ENCODE results near the gene MAPRE2.
A peak's percentile ranks its signal among the peaks of the same experiment; 100 is the strongest.
"Not testable (repeated sequence)": the region's sequence is repeated elsewhere in the genome, so short reads cannot be mapped to it uniquely, and the experiment has no call there.

The MAPRE2 gene

DNA sequence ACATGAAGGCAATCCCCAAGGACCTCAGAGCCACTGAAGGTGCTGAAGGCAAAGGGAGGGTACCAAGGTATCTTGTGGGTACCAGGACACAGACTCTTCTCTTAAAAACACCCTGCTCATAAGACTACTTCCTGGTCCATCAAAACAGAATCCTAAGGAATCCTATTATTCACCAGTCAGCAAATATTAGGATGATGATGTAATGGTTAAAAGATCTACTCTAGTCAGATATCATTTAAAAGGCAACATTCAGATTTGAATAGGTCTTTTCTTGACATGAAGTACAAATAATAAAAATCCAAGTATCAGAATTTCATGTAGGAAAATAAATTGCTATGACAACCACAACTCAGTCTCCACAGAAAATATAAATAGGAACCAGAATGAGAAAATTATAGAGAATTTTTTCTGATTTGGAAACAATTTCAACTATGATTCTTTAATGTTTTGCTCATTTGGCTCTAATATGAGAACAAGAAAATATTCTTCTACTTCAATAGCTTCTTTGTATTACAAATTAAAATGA is 121.9 kb downstream of the MAPRE2 start:
- H3K36me3 Mint-ChIP-seq (ENCODE audit: low read depth) = no peaks in the 10 kb centered on the region
- ATAC-seq (no peak), DNase-seq (no peak)
- no peak overlapping the region for H3K27ac Mint-ChIP-seq
- H3K4me1 Mint-ChIP-seq = peaks cover 18% of the 10 kb centered on the region
- H3K9me3 Mint-ChIP-seq = no peaks in the 10 kb centered on the region
- H3K4me3 Mint-ChIP-seq = no peak overlapping the region
- peaks cover 2% of the 10 kb centered on the region for H3K27me3 Mint-ChIP-seq

DNA sequence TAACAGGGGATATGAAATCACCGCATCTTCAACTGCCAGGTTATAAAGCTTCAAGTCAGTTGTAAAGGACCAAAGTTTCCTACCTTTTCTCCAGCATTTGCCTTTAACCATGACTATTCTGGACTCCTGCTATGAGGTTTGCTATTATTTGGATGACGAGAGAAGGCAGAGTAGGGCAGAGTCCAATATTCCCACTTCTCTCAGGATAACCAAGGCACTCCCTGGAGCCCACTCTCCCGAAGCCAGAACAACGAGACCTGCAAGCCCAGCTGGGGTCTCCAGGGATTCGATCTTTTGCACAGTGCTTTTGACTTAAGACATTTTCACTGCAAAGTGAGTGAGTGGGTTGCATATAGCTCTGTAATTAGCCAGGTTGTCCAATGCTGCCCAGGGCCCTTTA is 122.5 kb downstream of the MAPRE2 start:
- DNase-seq (no peak), ATAC-seq (no peak)
- Mint-ChIP-seq H3K27me3 (peaks cover 2% of the 10 kb centered on the region), H3K9me3 (no peaks in the 10 kb centered on the region), H3K36me3 (ENCODE audit: low read depth) (no peaks in the 10 kb centered on the region), H3K27ac (no peak overlapping the region), H3K4me1 (peaks cover 13% of the 10 kb centered on the region), H3K4me3 (no peak overlapping the region)

DNA sequence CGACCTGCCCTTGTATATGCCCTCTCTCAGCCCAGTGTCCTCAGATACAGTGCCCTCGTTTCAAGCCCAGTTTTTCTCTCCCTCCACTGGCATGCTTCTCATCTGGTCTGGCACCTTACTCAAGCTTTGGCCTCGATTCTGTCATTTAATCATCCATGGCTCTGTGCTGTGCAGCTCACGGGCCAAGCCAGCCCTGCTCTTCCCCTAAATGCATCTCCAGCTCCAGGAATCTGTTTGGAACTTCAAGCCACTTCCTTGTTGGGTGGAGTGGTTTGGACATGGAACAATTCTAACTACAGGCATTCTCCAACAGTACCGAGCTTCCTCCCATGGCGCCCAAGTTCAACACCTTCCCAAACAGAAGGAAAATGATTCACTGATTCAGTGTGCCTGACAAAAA is 122.9 kb downstream of the MAPRE2 start:
- no peak for ATAC-seq
- peaks cover 2% of the 10 kb centered on the region for H3K27me3 Mint-ChIP-seq
- no peak overlapping the region for H3K4me3 Mint-ChIP-seq
- no peaks in the 10 kb centered on the region for H3K36me3 Mint-ChIP-seq (ENCODE audit: low read depth)
- H3K4me1 Mint-ChIP-seq = peaks cover 8% of the 10 kb centered on the region
- no peaks in the 10 kb centered on the region for H3K9me3 Mint-ChIP-seq
- H3K27ac Mint-ChIP-seq = no peak overlapping the region
- no peak for DNase-seq

DNA sequence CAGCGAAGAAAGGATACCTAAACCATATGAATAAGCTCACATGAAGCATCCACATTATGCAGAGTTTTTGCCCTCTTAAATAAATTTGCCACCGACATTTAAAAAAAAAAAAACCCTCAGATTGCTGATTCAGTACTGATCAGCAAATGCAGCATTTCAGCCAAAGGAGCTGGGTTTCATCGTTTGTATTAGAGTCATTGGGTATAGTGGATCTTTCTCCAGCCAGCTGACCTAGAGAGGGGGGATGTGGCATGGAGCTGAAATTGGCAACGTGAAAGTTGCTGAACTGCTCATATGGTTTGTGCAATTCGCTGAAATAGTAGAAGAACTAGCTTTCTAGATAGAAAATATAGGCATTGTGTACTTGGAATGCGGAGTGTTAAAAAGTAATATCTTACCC is 126.1 kb downstream of the MAPRE2 start:
- peaks cover under 1% of the 10 kb centered on the region for H3K27me3 Mint-ChIP-seq
- ATAC-seq = no peak

DNA sequence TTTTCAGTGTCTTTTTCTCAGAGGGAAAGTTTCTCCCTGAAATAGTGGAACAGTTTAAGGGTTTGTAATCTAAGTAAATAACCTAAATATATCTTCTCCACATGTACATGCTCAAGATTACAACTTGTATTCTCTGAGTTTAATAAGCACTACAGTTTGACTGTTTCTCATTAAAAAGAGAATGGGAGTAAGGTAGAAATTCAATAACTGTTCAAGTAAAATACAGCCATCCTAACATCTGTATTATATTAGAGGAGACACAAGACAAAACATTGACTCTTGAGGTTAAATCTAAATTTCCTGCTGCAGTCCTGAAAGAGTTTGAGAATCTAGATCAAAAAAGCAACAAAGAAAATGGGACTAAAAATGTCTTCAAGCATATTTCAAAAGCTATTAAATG is 126.6 kb downstream of the MAPRE2 start:
- no peak for ATAC-seq
- DNase-seq = no peak
- no peaks in the 10 kb centered on the region for H3K36me3 Mint-ChIP-seq (ENCODE audit: low read depth)
- peaks cover 22% of the 10 kb centered on the region for H3K4me1 Mint-ChIP-seq
- no peak overlapping the region for H3K4me3 Mint-ChIP-seq
- no peaks in the 10 kb centered on the region for H3K9me3 Mint-ChIP-seq
- H3K27me3 Mint-ChIP-seq = no peaks in the 10 kb centered on the region
- H3K27ac Mint-ChIP-seq = no peak overlapping the region

More for the DNA sequence above, 126.1 kb downstream of the MAPRE2 start:
- Mint-ChIP-seq H3K9me3 (no peaks in the 10 kb centered on the region), H3K27ac (no peak overlapping the region), H3K36me3 (ENCODE audit: low read depth) (no peaks in the 10 kb centered on the region), H3K4me1 (peaks cover 19% of the 10 kb centered on the region), H3K4me3 (no peak overlapping the region)
- DNase-seq = no peak

DNA sequence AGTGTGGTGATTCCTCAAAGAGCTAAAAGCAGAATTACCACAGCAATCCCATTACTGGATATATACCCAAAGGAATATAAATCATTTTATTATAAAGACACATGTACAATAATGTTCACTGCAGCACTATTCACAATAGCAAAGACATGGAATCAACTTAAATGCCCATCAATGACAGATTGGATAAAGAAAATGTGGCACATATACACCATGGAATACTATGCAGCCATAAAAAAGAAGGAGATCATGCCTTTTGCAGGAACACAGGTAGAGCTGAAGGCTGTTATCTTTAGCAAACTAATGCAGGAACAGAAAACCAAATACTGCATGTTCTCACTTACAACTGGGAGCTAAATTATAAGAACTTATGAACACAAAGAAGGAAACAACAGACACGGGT is 129.1 kb downstream of the MAPRE2 start:
- not testable (repeated sequence) for H3K9me3 Mint-ChIP-seq; H3K27ac Mint-ChIP-seq; H3K27me3 Mint-ChIP-seq; H3K36me3 Mint-ChIP-seq (ENCODE audit: low read depth); DNase-seq; H3K4me3 Mint-ChIP-seq; ATAC-seq
- H3K4me1 Mint-ChIP-seq = peaks cover 32% of the 10 kb centered on the region

DNA sequence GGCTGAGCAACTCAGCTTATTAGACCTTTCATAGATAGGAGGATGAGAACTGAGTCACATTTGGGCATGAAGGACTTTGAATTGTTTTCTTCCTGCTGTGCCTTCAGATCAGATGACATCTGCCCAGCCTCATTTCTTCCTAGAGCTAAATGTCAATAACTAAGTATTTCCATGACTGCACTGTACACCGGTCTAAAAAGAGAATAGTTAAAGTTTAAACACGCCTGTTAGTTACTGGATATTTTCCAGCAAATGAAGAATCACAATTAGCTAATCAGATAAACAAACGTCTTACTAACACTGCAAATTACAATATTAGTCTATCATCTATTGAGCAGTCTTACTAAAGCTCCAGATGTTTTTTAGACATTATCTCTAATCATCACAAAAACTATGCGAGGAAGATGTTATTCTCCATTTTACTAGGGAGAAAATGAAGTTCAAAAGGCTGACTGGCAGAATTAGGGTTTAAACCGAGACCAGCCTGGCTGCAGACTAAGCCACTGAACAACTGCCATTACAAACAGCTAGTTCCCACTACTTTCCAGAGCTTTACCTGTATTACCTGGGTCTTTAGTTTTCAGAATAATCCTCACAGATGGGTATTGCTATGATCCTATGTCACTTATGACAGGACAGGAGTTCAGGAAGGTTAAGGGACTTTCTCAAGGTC is 130.2 kb downstream of the MAPRE2 start:
- peak; percentile 94 for ATAC-seq
- Mint-ChIP-seq H3K36me3 (ENCODE audit: low read depth) (no peaks in the 10 kb centered on the region), H3K9me3 (no peaks in the 10 kb centered on the region), H3K4me3 (no peak overlapping the region), H3K4me1 (peaks cover 32% of the 10 kb centered on the region), H3K27me3 (no peaks in the 10 kb centered on the region), H3K27ac (peak overlapping the region; percentile 82)
- no peak for DNase-seq

DNA sequence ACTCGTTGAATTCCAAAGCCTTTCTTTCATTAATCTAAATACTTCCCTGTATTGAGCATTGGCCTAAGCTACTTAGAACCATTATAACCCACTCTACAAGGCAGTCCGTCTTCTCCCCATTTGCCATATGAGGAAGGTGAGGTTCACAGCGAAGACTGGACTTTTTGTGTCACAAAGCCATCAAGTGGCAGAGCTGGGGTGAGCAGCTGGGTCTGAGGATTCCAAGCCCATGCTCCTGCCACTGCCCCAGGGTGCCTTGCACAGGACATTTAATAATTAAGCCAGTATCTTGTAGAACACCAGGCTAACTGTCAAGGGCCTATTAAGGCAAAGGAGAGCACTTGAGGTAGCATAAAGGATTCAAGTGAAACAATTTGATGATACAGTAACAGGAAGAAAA is 130.8 kb downstream of the MAPRE2 start:
- peak overlapping the region; percentile 82 for H3K27ac Mint-ChIP-seq
- DNase-seq (no peak), ATAC-seq (no peak)
- H3K4me3 Mint-ChIP-seq = no peak overlapping the region
- H3K4me1 Mint-ChIP-seq = peaks cover 32% of the 10 kb centered on the region
- peaks cover 3% of the 10 kb centered on the region for H3K9me3 Mint-ChIP-seq
- no peaks in the 10 kb centered on the region for H3K36me3 Mint-ChIP-seq (ENCODE audit: low read depth)
- no peaks in the 10 kb centered on the region for H3K27me3 Mint-ChIP-seq

DNA sequence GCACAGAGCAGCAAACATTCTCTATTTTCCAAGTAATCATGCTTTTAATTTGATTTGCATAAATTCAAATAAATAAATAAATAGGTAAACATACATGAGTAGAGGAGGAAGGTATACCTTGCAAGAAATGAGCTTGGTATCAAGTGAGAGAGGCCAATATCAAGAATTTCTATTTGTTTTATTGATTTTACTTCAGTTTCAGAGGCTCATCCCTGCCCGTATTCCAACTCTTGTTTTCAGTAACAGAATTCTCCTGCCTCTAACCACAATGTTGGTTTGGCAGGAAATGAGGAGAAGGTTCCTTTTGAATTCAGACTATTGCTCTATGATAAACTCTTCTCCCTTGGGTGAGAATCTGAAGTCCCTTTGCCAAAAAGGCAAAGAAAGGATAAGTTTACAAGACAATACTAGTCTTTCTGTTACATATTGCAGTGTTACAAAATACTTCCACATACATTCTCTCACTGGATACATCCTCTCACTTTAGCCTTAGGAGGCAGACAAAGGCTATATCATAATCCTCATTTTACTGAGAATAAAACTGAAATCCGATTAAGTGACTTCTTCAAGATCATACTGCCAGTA is 131.3 kb downstream of the MAPRE2 start:
- H3K36me3 Mint-ChIP-seq (ENCODE audit: low read depth) = no peaks in the 10 kb centered on the region
- no peaks in the 10 kb centered on the region for H3K27me3 Mint-ChIP-seq
- DNase-seq (no peak), ATAC-seq (no peak)
- H3K4me3 Mint-ChIP-seq = no peak overlapping the region
- no peak overlapping the region for H3K27ac Mint-ChIP-seq
- peaks cover 5% of the 10 kb centered on the region for H3K9me3 Mint-ChIP-seq
- H3K4me1 Mint-ChIP-seq = peaks cover 32% of the 10 kb centered on the region

DNA sequence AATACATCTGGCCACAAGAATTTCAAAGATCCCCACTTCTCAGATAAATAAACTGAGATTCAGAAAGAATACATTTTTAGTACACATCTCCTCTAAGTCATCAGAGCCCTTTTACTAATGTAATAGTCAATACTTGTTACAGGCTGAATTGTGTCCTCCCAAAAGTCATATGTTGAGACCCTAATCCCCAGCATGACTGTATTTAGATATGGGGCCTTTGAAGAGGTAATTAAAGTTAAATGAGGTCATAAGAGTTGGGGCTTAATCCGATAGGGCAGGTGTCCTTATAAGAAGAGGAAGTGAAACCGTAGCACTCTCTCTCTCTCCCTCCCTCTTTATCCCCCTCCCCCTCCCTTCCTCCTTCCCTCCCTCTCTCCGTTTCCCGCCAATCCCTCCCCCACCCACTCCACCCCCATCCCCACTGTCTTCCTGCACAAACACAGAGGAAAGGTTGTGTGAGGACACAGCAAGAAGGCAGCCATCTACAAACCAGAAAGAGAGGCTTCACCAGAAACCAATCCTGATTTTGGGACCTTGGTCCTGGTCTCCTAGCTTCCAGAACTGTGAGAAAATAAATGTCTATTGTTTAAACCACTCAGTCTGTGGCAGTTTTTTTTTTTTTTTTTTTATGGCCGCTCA is 133.0 kb downstream of the MAPRE2 start:
- H3K27ac Mint-ChIP-seq = no peak overlapping the region
- H3K4me3 Mint-ChIP-seq = no peak overlapping the region
- ATAC-seq = no peak

DNA sequence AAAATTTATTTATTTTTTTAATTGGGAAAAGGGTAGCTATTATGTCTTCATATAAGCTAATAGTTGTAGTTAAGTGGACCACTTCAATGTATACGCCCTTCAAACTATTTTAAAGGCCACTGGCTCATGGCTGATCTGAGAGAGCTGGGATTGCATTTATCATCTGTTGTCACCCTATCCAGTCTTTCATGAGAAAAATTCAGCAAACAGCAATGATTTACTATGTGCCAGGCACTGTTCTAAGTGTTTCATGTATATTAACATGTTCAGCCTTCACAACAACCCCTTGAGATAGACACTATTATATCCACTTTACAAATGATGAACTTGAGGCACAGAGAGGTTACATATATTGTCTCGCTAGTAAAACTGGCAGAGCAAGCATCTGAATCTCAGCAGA is 133.5 kb downstream of the MAPRE2 start:
- peaks cover 32% of the 10 kb centered on the region for H3K4me1 Mint-ChIP-seq
- H3K36me3 Mint-ChIP-seq (ENCODE audit: low read depth) = no peaks in the 10 kb centered on the region
- DNase-seq (no peak), ATAC-seq (no peak)
- H3K9me3 Mint-ChIP-seq = peaks cover 5% of the 10 kb centered on the region
- no peak overlapping the region for H3K27ac Mint-ChIP-seq
- no peak overlapping the region for H3K4me3 Mint-ChIP-seq
- H3K27me3 Mint-ChIP-seq = no peaks in the 10 kb centered on the region

More for the DNA sequence above, 133.0 kb downstream of the MAPRE2 start:
- Mint-ChIP-seq H3K27me3 (no peaks in the 10 kb centered on the region), H3K9me3 (peaks cover 5% of the 10 kb centered on the region), H3K36me3 (ENCODE audit: low read depth) (no peaks in the 10 kb centered on the region), H3K4me1 (peaks cover 32% of the 10 kb centered on the region)
- DNase-seq = no peak

DNA sequence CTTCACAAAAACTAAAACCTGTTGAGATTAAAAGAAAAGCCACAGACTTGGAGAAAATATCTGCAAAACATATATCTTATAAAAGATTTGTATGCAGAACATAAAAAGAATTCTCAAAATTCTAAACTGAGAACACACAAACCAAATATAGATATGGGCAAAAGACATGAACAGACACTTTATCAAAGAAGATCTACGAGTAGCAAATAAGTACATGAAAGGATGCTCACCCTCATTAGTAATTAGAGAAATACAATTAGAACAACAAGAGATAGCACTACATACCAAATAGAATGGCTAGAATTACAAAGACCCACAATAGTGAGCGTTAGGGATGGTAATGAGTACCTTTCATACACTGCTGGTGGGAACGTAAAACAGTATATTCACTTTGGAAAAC is 135.7 kb downstream of the MAPRE2 start:
- DNase-seq = no peak
- Mint-ChIP-seq H3K36me3 (ENCODE audit: low read depth) (no peaks in the 10 kb centered on the region), H3K27ac (no peak overlapping the region), H3K27me3 (no peaks in the 10 kb centered on the region), H3K4me1 (peaks cover 16% of the 10 kb centered on the region), H3K4me3 (no peak overlapping the region), H3K9me3 (peaks cover 5% of the 10 kb centered on the region)
- ATAC-seq = no peak

DNA sequence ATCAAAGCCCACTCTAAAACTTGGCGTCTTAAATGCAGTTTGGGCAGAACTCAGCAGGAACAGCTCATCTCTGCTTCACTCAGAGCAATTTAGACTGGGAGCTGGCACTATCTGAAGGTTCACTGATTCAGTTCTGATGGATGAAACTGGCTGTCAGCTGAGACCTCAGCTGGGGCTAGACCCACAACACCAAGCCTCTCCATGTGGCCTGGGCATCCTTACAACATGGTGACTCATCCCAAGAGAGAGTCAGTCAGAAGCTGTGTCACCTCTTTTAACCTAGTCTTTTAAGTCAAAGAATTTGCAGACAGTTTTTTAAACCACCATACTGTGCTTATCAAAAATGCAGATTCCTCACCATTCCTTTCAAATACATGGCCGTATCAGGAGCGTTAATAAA is 137.0 kb downstream of the MAPRE2 start:
- no peak overlapping the region for H3K27ac Mint-ChIP-seq
- H3K36me3 Mint-ChIP-seq (ENCODE audit: low read depth) = no peaks in the 10 kb centered on the region
- DNase-seq (no peak), ATAC-seq (peak; percentile 96)
- H3K4me3 Mint-ChIP-seq = no peak overlapping the region
- H3K27me3 Mint-ChIP-seq = no peaks in the 10 kb centered on the region
- H3K4me1 Mint-ChIP-seq = peaks cover 9% of the 10 kb centered on the region
- H3K9me3 Mint-ChIP-seq = peaks cover 5% of the 10 kb centered on the region

DNA sequence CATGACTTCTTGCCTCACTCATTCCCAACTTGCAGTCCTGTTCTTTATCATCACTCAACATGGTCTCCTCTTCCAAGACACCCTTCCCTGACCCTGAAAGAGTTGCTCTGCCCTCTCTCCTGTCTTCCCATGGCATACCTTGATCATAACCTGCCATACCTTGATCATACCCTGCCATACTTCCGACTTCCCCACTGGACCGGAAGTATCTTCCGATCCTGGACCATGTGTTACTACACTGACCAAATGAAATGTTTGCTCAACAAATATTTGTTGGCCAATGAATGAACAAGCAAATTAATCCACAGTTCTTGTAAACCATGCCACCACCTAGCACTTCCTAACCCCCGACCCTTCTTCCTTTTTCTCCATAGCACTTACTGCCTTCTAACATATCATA is 138.7 kb downstream of the MAPRE2 start:
- Mint-ChIP-seq H3K4me3 (no peak overlapping the region), H3K4me1 (peaks cover under 1% of the 10 kb centered on the region), H3K27me3 (no peaks in the 10 kb centered on the region), H3K36me3 (ENCODE audit: low read depth) (no peaks in the 10 kb centered on the region), H3K9me3 (peaks cover 5% of the 10 kb centered on the region), H3K27ac (no peak overlapping the region)
- no peak for DNase-seq
- ATAC-seq = no peak

DNA sequence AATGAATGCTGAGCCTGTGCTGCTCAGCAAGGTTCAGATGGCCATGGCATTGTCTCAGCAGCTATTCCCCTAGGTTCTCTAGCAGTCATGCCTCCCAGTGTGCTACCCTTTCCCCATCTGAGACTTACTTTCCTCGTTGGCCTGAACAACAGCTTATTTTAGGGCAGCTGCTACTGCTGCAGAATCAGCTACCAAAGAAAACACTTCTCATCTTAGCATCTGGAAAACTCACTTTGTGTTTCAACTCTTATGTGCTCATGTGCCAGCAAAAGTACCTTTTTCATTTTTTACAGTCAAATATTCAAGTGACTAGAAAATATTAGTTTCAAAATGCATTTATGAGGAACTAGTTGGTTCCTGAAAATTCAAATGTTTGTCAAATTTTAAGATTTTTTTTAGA is 139.2 kb downstream of the MAPRE2 start:
- peaks cover 5% of the 10 kb centered on the region for H3K9me3 Mint-ChIP-seq
- no peak overlapping the region for H3K4me3 Mint-ChIP-seq
- no peak for ATAC-seq
- H3K36me3 Mint-ChIP-seq (ENCODE audit: low read depth) = no peaks in the 10 kb centered on the region
- H3K4me1 Mint-ChIP-seq = no peaks in the 10 kb centered on the region
- no peak for DNase-seq
- H3K27ac Mint-ChIP-seq = no peak overlapping the region
- H3K27me3 Mint-ChIP-seq = no peaks in the 10 kb centered on the region
